Pancreas (tissue), 10 donors: ENCODE measurements around the gene CRABP2. TPM values are rescaled to one million over a fixed set of nuclear protein-coding genes. Genes with fewer than 3 reads are reported as not detected.

Experiments
- ATAC-seq, 4 donors: fragments of 200-7000 bp; cut with Tn5 transposase; one replicate each; pipeline versions ENCODE4 v1.8.0 to v1.9.1; 2020; ENCODE audit warnings: mild to moderate bottlenecking in 4 of 4, moderate library complexity in 4 of 4
- DNase-seq, 6 donors: peaks; one replicate each; pipeline ENCODE4 v3.0.0-alpha.2; 2020
- FAIRE-seq: peaks from 2 replicates; lab custom pipeline; 2012; peaks lifted over from hg19 to GRCh38; lab: Jason Lieb, UNC
- H3K27ac ChIP-seq, 4 donors: fragments of 200-600 bp; sonication (generic); 1 replicate in 3 of 4; 2 replicates in 1 of 4; pipeline versions ENCODE4 v1.5.0 to v1.8.0; 2020
- H3K27me3 ChIP-seq, 4 donors: fragments of 200-600 bp; one replicate each; pipeline ENCODE4 v1.8.0; 2021
- H3K36me3 ChIP-seq, 3 donors: fragments of 200-600 bp; sonication (generic) in 1 of 3; one replicate each; pipeline versions ENCODE4 v1.5.0 to v1.8.0; 2020 to 2021
- H3K4me1 ChIP-seq, 3 donors: fragments of 200-600 bp; one replicate each; pipeline ENCODE4 v1.8.0; 2021
- H3K4me3 ChIP-seq, 4 donors: fragments of 200-600 bp; sonication (generic) in 2 of 4; one replicate each; pipeline versions ENCODE4 v1.5.0 to v1.8.0; 2020 to 2021
- H3K9me3 ChIP-seq, 4 donors: fragments of 200-600 bp; one replicate each; pipeline ENCODE4 v1.8.0; 2021
- CTCF ChIP-seq, 4 donors: fragments of 200-600 bp; sonication (generic) in 3 of 4; IDR thresholded peaks; one replicate each; pipeline versions ENCODE4 v1.5.0 to v1.8.0; 2021; ENCODE audit warnings: antibody characterized with exemption in 4 of 4
- WGBS, 2 donors: extraction: QIAGEN DNeasy Blood & Tissue Kit; methylation state at CpG; one replicate each; pipeline ENCODE4 v1.1.7; 2013; 5-methylcytosine and 5-hydroxymethylcytosine counted together
- intact Hi-C, 3 donors: fragments of 100-400 bp; cut with DNase I; formaldehyde crosslinking; loops; one replicate each; pipeline versions ENCODE4 v1.11.1 to v1.14.2; 2022
- polyA plus RNA-seq, 2 donors: library from polyadenylated mRNA; stranded (reverse); fragments of 200-250 nt; gene quantifications; one replicate each; pipeline ENCODE4 v1.2.3, GENCODE V29; 2013
- total RNA-seq, 6 donors: library from RNA; stranded (reverse); fragmentation: NEBNext Ultra II Directional in 4 of 6; extraction: Animal tissue kit (Norgen Biotek cat#: 25700) in 4 of 6; gene quantifications; one replicate each; pipeline versions ENCODE4 v1.2.1 to v1.2.4, GENCODE V29; 2021 to 2023
- donor health status: healthy with polysubstance abuse.
- donor health status: DM: no; HTN: no; CAD: no; lungs with moderate emphysema.
- donor health status: DM: no; HTN: no; CAD: no.
- donor health status: control.
- donor health status: control.
- donor health status: Bipolar disorder and iron deficiency.
- donor health status: DM: yes; HTN: yes; CAD: no.
- donor health status: DM: no; HTN: no; CAD: no.
- donor health status: DM: no; HTN: no; CAD: no.
- donor health status: DM: yes; HTN: yes; CAD: no.

Gene CRABP2
- total and polyA plus RNA-seq, 8 donors, result 0.38 to 5.0 (median 2.4) TPM

GRCh38 chr1:156692441-156692924 lies 12.9 kb downstream of the CRABP2 start:
- DNase-seq (peak in 1 of 6 donors; percentile 61), ATAC-seq (peak; percentile 52 to 60 (median 60)), FAIRE-seq (no peak)
- H3K27me3 ChIP-seq, result no peaks in the 10 kb centered on the region
- no peak for TF ChIP-seq CTCF (IDR thresholded peaks at IDR 0.05)
- H3K36me3 ChIP-seq, result no peaks in the 10 kb centered on the region
- peaks cover 5 to 12% (median 9%) of the 10 kb centered on the region in 3 donors for H3K4me1 ChIP-seq
- H3K9me3 ChIP-seq, result no peaks in the 10 kb centered on the region
- no peak overlapping the region for H3K27ac ChIP-seq
- intact Hi-C loops, result loop anchor here in 2 of 3 donors (5.0 kb wide), 1 partner anchor 35 kb away; the partner anchor contains the start of genes ISG20L2 (in 2 of the 2) and METTL25B (in 2 of the 2)
- WGBS, 2 donors, result 20 to 24% methylated on average over 13 of the region's 13 CpGs
- no peak overlapping the region for H3K4me3 ChIP-seq

GRCh38 chr1:156691665-156692440 lies 13.5 kb downstream of the CRABP2 start:
- ATAC-seq (no peak), FAIRE-seq (no peak), DNase-seq (peak in 1 of 6 donors; percentile 47)
- 63 to 67% methylated on average over 20 of the region's 20 CpGs for WGBS, 2 donors
- TF ChIP-seq CTCF (IDR thresholded peaks at IDR 0.05), result no peak
- intact Hi-C loops, result loop anchor here in 2 of 3 donors (5.0 kb wide), 1 partner anchor 35 kb away; the partner anchor contains the start of genes ISG20L2 (in 2 of the 2) and METTL25B (in 2 of the 2)
- no peak overlapping the region for H3K27ac ChIP-seq
- no peaks in the 10 kb centered on the region for H3K36me3 ChIP-seq
- peaks cover 5 to 12% (median 9%) of the 10 kb centered on the region in 3 donors for H3K4me1 ChIP-seq
- no peak overlapping the region for H3K4me3 ChIP-seq
- H3K27me3 ChIP-seq, result no peaks in the 10 kb centered on the region
- H3K9me3 ChIP-seq, result no peaks in the 10 kb centered on the region

GRCh38 chr1:156691191-156691590 lies 14.2 kb downstream of the CRABP2 start:
- TF ChIP-seq CTCF (IDR thresholded peaks at IDR 0.05), result no peak
- Histone ChIP-seq H3K36me3 (no peaks in the 10 kb centered on the region), H3K4me3 (no peak overlapping the region), H3K9me3 (no peaks in the 10 kb centered on the region), H3K4me1 (peaks cover 5 to 12% (median 9%) of the 10 kb centered on the region in 3 donors), H3K27ac (no peak overlapping the region), H3K27me3 (no peaks in the 10 kb centered on the region)
- ATAC-seq, result no peak
- WGBS, 2 donors, result 77 to 83% methylated on average over 10 of the region's 10 CpGs
- peak in 1 of 6 donors; percentile 36 for DNase-seq
- intact Hi-C loops, result loop anchor here in 2 of 3 donors (5.0 kb wide), 1 partner anchor 36 kb away; the partner anchor contains the start of genes ISG20L2 (in 2 of the 2) and METTL25B (in 2 of the 2)
- FAIRE-seq, result no peak

GRCh38 chr1:156690675-156691036 lies 14.7 kb downstream of the CRABP2 start:
- Histone ChIP-seq H3K9me3 (no peaks in the 10 kb centered on the region), H3K27me3 (no peaks in the 10 kb centered on the region), H3K36me3 (no peaks in the 10 kb centered on the region), H3K4me3 (no peak overlapping the region), H3K27ac (no peak overlapping the region), H3K4me1 (peaks cover 5 to 12% (median 9%) of the 10 kb centered on the region in 3 donors)
- intact Hi-C loops, result loop anchor here in 2 of 3 donors (5.0 kb wide), 1 partner anchor 37 kb away; the partner anchor contains the start of genes ISG20L2 (in 2 of the 2) and METTL25B (in 2 of the 2)
- ATAC-seq (no peak), DNase-seq (no peak), FAIRE-seq (no peak)
- 57 to 59% methylated on average over 8 of the region's 8 CpGs for WGBS, 2 donors
- no peak for TF ChIP-seq CTCF (IDR thresholded peaks at IDR 0.05)
